Measurements from ENCODE around the gene PLXNA1.

Gene PLXNA1

GRCh38 chr3:127003601-127004280 is 20.8 kb downstream of the PLXNA1 start:
- no peak for DNase-seq

DNA sequence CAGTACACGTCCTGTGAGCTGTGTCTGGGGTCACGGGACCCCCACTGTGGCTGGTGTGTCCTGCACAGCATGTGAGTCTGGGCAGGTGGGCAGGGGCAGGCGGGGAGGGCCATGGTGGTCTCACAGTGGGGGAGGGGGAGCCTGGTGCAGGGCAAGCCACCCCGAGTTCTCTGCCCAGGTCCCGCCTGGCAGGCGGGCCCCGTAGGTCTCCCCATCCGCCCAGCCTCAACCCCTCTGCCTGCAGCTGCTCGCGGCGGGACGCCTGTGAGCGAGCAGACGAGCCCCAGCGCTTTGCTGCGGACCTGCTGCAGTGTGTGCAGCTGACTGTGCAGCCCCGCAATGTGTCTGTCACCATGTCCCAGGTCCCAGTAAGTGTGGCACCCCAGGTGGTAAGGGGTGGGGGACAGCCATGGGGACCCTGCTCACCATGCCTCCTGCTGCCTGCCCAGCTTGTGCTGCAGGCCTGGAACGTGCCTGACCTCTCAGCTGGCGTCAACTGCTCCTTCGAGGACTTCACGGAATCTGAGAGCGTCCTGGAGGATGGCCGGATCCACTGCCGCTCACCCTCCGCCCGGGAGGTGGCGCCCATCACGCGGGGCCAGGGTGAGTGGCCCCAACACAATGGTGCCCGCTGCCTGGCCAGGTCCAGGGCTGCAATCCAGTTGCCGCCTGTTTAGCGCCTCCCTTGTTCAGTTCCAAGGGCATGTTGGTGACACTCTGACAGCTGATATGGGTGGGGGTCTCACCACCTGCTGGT is 21.9 kb downstream of the PLXNA1 start:
- no peak for DNase-seq

GRCh38 chr3:127005864-127006500 is 23.1 kb downstream of the PLXNA1 start:
- no peak for DNase-seq

GRCh38 chr3:127006781-127007436 is 24.0 kb downstream of the PLXNA1 start:
- DNase-seq: no peak

GRCh38 chr3:127008236-127008635 is 25.3 kb downstream of the PLXNA1 start:
- DNase-seq: no peak

DNA sequence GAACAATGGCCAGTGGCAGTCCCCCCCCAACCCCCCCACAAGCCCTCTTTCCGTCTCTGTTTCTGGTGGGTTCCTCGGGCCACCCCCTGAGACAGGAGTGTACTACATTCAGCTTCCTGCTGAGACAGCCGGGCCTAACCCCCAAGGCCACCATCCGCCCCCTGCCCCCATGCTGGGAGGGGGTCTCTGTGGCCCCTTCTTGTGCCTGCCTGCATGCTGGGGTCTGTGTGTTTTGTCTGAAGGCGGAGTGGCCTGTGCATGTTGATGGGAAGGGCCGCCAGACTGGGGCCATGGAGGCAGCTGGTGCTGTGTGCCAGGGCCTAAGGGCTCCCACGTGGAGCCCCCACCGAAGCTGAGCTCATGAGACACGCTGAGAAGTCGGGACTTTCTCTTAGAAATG is 26.6 kb downstream of the PLXNA1 start:
- no peak for DNase-seq

DNA sequence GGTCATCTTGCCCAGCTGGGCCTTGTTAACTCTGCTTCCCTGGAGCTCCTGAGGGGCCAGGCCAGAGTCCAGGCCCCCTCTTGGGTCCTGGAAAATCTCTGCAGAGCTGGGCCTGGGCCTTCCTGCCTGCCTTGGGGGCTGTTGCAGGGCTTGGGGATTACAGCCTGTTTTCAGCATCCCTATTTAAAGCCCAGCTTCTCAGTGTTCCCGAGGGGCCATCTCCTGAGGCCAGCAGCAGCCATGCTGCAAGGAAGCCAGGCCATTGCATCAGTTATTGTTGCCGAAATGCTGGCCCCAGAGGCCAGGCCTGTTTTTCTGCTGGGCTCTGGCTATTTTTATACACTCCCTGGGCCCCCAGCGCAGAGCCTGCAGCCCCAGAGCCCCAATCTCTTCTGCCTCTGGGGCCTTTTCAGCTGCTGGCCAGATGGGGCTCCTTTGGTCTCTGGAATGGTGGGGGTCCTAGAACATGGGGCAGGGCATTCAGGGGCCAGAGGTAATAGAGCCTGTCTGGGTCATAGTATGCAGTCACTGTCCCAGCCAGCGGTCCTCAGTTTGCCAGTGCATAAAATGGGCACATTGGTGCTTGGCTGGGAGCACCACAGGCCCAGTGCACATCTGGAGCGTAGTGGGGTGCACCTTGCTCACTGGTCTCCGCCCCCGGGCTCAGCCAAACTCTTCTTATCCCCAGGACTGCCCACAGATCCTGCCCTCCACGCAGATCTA is 28.5 kb downstream of the PLXNA1 start:
- no peak for DNase-seq

- DNase-seq: no peak
Observed at GRCh38 chr3:127012091-127012490, 29.2 kb downstream of the PLXNA1 start.

DNA sequence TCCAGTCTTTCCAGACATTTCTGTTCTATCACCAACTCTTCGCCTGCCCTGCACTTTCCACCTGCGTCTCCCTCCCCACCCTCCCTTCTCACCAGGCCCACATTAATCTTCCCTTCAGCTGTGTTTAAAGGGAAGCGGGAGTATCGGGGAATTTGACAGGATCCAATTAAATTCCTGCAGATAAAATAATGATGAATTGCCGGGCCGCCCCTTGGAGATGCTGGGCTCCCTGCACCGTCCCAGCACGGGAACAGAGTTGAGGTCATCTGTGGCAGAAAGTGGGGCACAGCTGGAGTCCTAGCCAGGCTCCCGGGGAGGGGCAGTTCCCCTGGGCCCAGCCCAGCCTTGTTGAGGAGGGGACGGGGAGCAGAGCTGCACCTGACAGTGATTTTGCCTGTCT is 30.3 kb downstream of the PLXNA1 start:
- DNase-seq: no peak

DNA sequence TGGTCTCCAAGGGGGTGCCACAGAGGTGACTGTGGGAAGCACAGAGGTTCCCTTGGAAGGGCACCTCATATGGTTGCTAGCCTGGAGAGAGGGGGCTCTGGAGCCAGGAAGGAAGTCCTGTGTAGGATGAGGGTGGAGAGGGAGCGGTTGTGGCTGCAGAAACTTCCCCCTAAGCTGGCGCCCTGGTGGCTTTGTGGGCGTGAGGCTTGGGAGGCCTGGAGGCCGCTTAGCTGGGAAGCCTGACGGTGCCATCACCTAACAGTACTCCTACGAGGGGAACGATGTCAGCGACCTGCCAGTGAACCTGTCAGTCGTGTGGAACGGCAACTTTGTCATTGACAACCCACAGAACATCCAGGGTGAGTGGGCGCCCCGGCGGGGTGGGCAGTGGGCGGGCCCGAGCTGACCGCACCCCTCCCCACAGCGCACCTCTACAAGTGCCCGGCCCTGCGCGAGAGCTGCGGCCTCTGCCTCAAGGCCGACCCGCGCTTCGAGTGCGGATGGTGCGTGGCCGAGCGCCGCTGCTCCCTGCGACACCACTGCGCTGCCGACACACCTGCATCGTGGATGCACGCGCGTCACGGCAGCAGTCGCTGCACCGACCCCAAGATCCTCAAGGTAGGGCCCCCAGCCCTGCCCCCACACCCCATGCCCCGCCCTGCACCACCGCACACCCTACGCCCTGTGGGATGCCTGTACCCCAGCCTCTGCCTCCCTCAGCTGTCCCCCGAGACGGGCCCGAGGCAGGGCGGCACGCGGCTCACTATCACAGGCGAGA is 31.0 kb downstream of the PLXNA1 start:
- no peak for DNase-seq

DNA sequence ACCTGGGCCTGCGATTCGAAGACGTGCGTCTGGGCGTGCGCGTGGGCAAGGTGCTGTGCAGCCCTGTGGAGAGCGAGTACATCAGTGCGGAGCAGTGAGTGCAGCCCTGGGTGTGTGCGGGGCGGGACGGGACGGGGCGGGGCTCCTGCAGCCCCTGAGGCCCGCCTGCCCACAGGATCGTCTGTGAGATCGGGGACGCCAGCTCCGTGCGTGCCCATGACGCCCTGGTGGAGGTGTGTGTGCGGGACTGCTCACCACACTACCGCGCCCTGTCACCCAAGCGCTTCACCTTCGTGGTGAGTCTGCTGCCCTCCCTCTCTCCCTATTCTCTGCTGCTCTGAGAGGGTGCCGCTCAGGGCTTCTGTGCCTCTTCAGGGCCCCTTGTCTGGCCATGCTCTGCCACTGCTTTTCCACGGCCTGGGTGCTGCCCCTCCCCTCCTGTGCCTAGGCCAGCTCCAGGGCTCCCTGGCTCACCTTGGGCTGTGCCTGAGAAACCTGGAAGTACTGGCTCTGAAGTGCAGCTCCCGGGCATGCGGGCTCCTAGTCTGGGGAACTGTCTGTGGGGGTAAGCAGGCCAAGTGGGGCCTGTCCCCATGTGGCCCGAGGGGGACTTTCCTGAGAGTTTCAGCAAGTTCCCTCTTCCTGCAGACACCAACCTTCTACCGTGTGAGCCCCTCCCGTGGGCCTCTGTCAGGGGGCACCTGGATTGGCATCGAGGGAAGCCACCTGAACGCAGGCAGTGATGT is 31.8 kb downstream of the PLXNA1 start:
- no peak for DNase-seq

DNA sequence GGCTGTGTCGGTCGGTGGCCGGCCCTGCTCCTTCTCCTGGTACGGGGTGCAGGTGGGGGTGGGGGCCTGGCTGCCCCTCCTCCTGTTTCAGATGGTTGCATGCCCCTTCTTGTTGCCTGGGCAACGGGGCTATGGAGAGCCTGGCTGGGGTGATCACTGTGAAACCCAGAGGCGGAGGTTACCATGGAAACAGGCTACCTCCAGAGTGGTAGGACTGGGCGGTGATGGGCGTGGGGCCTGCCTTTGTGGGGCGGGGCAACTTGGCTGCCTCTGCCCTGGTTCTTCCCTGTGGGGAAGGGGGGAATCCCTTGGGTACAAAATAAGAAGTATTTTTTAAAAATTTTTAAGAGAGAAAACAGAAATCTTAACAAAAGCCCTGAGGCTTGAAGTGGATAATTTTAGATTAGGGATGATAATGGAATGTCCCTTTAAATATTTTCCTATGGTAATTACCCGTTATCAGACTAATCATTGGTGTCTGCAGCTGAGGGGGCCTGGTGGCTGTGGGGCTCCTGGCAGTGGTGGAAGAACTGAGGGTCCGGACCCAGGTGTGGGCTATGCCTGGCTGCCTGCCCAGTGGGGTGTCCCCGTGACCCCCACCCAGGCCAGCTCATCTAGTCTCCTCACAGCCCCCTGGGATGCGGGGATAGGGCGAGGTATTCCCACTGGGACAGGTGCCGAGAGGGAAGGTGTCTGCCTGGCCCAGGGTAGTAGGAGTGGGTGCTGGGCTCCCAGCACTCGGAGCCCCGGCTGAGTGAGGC is 32.5 kb downstream of the PLXNA1 start:
- DNase-seq: no peak

DNA sequence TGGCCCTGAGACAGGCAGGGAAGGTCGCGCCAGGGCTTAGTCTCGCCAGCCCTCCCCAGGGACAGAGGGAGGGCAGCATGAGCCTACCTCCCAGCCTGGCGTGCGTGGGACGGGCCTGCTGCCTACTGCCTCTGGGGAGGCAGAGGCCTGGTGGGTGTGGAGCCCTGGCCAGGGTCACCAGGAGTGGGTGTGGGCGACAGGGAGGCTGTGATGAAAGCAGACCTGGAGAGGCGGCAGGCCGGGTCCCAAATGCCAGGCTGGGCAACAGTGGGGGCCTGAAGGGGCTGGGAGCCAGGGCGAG is 33.1 kb downstream of the PLXNA1 start:
- DNase-seq: no peak

DNA sequence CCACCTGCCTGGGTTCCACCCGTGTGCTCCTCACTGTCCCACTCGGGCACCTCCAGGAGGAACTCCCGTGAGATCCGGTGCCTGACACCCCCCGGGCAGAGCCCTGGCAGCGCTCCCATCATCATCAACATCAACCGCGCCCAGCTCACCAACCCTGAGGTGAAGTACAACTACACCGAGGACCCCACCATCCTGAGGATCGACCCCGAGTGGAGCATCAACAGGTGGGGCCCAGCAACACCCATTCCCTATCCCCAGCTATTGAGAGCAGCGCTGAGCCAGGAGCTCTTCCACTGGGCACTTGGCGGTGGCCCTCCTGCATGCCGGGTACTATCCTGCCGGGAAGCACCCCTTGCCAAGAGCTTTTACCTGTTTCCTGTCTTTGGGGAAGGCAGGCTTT is 33.5 kb downstream of the PLXNA1 start:
- DNase-seq: no peak

- no peak for DNase-seq
Observed at GRCh38 chr3:127017229-127017628, 34.3 kb downstream of the PLXNA1 start.

GRCh38 chr3:127017781-127018180 is 34.9 kb downstream of the PLXNA1 start:
- no peak for DNase-seq

- no peak for DNase-seq
Observed at GRCh38 chr3:127018306-127018828, 35.5 kb downstream of the PLXNA1 start.

- DNase-seq: no peak
Observed at GRCh38 chr3:127019449-127019848, 36.5 kb downstream of the PLXNA1 start.

DNA sequence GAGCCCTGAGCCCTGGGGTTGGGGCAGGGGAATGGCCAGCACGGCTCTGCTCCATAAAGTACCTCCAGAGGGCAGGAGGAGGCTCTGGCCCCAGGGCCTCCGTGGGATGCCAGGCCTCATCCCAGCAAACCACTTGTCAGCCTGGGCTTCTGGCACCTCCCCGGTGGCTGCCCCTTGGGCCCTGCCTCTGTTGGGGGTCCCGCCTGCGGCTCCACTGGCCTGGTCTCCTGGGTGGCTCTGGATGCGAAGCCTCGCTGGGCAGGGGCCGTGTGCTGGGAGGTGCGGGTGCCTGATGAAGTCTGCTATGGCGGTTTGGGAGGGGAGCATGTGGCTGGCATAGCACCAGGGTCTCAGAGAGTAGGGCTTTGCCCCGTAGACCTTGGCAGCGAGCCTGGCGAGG is 37.6 kb downstream of the PLXNA1 start:
- DNase-seq: no peak

DNA sequence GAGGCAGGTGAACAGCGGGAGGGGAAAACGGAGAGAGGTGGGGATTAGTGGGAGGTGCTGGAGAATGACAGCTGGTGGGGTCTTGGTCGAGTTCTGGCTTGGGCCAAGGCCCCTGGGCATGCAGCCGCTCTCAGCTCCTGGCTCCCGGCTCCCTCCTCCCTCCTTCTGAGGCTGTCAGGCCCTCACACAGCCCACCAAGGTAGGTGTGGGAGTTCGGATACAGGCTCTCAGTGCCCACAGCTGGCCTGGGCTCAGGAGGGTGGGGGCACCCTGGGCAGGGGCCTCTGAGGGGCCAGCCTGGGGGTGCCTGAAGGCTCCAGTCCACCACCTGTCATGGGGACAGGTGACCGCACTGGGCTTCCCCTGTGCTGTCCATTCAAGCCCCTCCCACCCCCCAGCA is 39.9 kb downstream of the PLXNA1 start:
- DNase-seq: no peak

DNA sequence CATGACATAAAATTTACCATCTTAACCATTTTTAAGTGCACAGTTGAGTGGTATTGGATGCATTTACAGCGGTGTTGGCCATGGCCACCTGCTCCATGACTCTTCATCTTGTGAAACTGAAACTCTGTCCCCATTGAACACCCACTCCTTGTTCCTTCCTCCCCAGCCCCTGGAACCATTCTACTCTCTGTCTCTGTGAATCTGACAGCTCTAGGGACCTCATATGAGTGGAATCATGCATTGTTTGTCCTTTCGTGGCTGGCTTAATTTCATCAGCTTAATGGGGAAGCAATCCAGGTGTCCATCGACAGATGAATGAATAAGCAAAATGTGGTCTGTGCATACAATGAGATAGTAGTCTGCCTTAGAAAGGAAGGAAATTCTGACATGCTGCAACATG is 42.5 kb downstream of the PLXNA1 start:
- no peak for DNase-seq
